GM18873 (cell line): ENCODE data around the gene SYNPR.

Experiments
- ATAC-seq: cut with Tn5 transposase; IDR thresholded peaks from one replicate; pipeline ENCODE4 v1.9.1; 2021; ENCODE audit warnings: mild to moderate bottlenecking, moderate library complexity, moderate number of reproducible peaks; ENCODE audit not compliant: unreplicated experiment, low FRiP score

Gene SYNPR

GRCh38 chr3:63523100-63523499 is 245.0 kb downstream of the SYNPR start:
- ATAC-seq, result no peak

GRCh38 chr3:63528325-63529000 is 250.4 kb downstream of the SYNPR start:
- ATAC-seq, result no peak

GRCh38 chr3:63532521-63532920 is 254.4 kb downstream of the SYNPR start:
- no peak for ATAC-seq

GRCh38 chr3:63538919-63539318 is 260.8 kb downstream of the SYNPR start:
- no peak for ATAC-seq

DNA sequence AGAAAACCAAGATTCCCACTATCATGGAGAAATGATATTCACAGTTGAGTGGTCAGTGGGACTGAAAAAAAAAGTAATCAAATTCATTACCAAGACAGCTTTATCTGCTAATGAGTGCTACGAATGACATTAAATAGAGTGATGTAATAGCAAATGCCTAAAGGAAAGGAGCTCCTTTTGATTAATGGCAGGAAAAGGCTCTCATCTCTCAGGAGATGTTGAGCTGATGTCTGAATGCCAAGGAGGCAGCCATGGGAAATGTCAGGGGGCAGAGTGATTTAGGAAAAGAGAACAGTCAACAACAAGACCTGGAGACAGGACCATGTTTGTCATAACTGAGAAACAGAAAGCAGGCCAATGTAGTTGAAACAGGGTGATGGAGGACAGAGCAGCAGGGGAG is 277.7 kb downstream of the SYNPR start:
- ATAC-seq, result no peak

DNA sequence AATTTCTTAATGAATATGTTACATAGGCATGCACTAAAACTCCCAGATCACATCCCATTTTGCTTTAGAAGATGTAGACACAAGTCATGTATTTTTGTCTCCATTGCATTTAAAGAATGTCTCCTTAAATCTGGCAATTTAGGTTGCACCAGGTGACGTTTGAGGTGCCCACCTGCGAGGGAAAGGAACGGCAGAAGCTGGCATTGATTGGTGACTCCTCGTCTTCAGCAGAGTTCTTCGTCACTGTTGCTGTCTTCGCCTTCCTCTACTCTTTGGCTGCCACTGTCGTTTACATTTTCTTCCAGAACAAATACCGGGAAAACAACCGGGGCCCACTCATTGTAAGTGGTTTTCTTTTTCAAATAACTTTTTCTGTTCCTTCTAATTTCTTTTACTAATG is 278.3 kb downstream of the SYNPR start:
- no peak for ATAC-seq

- no peak for ATAC-seq
Measured at GRCh38 chr3:63557912-63558311, 279.8 kb downstream of the SYNPR start.

- no peak for ATAC-seq
Measured at GRCh38 chr3:63559884-63560283, 281.8 kb downstream of the SYNPR start.

DNA sequence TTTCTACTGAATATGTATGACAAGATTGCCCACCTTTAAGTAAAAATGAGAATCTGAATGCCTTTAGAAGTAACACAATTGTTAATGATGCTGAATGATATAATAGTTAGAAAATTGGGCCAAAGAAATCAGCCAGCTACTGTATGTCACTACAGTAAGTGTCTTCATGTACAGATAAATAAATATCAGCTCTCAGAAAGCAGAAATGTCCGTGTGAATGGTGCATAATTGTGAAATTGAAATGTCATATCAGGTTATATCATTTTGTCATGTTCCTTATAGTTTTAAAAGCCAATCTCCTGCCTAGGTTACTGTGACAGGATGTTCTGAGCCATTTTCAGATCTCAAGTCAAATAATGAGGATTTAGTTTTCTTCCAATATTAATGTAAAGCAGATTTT is 283.8 kb downstream of the SYNPR start:
- no peak for ATAC-seq

DNA sequence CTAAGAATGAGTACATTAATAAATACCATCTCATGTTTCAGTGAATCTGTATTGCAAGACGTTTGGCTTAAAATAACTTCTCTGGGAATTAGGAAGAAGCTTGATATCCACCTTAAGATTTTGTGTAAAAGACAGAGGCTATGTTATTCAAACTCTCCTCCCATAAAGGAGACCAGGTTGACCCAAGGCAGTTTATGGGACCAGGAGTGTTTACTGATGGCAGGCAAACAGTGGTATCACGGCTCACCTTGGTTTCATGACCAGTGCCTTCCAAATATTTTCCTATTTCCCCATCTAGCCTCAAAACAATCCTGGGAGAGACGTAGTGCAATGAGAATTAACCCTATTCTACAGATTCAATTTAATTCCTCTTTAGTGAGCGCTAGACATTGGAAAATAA is 284.2 kb downstream of the SYNPR start:
- ATAC-seq, result no peak

- ATAC-seq, result no peak
Measured at GRCh38 chr3:63563572-63563971, 285.5 kb downstream of the SYNPR start.

GRCh38 chr3:63565220-63565619 is 287.1 kb downstream of the SYNPR start:
- no peak for ATAC-seq

DNA sequence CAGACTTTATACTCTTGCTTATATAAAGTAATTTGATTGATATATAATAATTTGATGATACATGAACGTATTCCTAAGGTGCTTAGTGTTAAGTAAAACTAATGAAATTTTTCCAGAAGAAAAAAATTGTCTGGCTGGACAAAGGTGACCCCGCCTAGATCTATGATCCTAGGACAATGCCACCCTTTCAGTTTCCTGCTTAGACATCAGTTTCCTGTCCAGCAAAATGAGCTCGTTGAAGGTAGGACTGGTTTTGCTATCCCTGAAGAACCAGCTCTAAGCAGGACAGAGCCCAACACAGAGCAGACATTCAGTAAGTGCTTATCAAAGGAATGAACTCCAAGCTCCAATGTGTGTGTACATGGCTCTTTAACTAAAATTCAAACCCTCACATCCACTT is 293.6 kb downstream of the SYNPR start:
- ATAC-seq, result no peak

DNA sequence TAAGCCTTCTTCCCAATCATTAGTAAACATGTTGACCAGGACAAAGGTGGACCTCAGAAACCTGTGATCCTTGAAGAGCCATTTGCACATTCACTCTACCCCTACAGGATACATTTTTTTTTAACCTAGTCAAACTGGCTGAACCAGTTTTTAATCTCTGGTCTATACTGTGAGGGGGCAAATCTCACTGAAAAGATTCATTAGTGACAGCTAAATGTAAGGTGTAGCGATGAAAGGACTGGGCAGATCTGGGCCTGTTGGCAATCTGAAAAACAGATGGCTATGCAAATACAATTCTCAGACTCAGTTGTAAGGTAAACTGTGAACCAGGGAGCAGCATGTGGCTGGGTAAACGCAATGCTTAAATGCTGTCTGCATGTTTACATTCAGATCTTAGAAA is 298.7 kb downstream of the SYNPR start:
- ATAC-seq, result no peak

GRCh38 chr3:63578858-63579257 is 300.8 kb downstream of the SYNPR start:
- no peak for ATAC-seq

- ATAC-seq, result no peak
Measured at GRCh38 chr3:63580151-63580550, 302.0 kb downstream of the SYNPR start.

DNA sequence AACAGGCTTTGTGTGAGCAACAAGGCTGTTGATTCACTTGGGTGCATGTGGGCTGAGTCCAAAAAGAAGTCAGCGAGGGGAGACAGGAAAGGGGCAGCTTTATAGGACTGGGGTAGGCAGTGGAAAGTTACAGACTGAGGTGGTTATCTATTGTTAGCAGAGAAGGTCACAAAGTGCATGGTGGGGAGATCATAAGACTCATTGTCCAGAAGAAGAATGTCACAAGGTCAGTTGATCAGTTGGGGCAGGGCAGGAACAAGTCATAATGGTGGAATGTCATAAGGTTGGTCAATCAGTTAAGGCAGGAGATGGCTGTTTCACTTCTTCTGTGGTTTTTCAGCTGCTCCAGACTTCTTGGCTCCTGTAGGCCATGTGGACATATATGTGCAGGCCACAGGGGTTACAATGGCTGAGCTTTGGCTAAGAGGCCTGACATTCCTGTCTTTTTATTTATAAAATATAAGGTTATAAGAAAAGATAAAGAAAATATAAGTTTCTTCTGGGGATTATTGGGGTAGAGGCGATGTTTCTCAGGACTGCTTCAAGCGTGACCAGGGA is 304.9 kb downstream of the SYNPR start:
- ATAC-seq, result no peak

DNA sequence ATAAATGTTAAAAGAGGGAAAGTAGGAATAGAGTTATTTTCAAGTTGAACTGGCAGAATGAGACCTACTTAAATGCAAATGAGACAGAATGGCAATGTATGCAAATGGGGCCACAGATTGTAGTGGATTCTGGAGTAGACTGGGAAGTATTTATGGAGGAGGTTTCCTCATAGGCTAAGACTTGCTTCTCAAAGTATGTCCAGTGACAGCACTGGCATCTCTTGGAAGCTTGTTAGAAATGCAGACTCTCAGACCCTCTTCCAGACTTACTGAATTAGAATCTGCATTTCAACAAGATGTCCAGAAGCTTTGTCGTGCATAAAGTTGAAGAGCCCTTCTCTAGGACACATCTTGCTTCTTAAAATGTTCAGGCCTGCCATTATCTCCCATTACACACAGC is 306.6 kb downstream of the SYNPR start:
- no peak for ATAC-seq

DNA sequence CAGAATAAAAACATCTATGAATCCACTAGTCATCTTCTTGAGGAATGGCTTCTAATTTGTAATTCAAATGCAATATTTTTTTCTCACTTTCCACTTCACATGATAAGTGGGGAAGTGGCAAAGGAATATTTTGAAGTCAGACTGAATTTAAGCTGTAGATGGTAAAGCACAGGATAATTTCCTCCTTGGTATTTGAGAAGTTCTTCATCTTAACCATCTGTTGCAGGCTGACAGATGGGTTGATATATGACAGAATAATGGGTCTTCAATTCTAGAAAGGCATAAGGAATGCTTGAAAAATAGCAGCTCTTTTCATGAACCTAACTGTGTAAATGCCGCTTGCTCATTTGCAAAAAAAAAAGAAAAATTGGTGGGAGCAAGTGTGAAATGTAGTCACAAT is 307.8 kb downstream of the SYNPR start:
- no peak for ATAC-seq

GRCh38 chr3:63588895-63589294 is 310.8 kb downstream of the SYNPR start:
- no peak for ATAC-seq

GRCh38 chr3:63593779-63594178 is 315.7 kb downstream of the SYNPR start:
- ATAC-seq, result no peak

DNA sequence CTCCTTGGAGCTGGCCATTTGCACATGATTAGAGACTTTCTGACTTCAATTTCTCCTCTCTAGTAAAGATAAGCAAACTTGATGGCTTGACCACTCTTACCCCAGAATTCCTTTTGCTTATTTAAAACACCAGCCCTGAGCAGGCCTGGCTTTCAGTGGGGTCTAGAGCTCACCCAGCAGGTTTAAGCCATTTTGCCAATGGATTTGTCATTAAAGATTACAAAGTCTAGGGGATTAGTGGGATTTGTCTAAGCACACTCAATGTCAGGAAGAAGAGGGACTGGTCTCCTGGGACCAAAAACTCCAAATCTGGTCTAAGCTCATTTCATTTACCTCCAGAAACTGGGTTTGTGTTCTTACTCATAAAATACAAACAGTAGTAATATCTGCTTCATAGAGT is 317.1 kb downstream of the SYNPR start:
- ATAC-seq, result no peak

- ATAC-seq, result no peak
Measured at GRCh38 chr3:63597019-63597418, 318.9 kb downstream of the SYNPR start.
